Breast epithelium (tissue), 4 donors: ENCODE data around the gene STIP1. TPM values are rescaled to one million over a fixed set of nuclear protein-coding genes. Genes with fewer than 3 reads are reported as not detected.
"Not testable (repeated sequence)": the region's sequence is repeated elsewhere in the genome, so short reads cannot be mapped to it uniquely, and the experiment has no call there.

Source experiments
- DNase-seq, 2 donors: peaks; one replicate each; pipeline ENCODE4 v3.0.0-alpha.2; 2019; ENCODE audit warnings: low spot score in 2 of 2
- H3K27ac ChIP-seq, 2 donors: fragments of 200-600 bp; sonication (generic) in 1 of 2; one replicate each; pipeline ENCODE4 v1.5.1; 2016 to 2019; ENCODE audit warnings: mild to moderate bottlenecking in 1 of 2
- H3K27me3 ChIP-seq, 2 donors: fragments of 200-600 bp; sonication (generic) in 1 of 2; one replicate each; pipeline versions ENCODE4 v1.5.1 to v1.6.0; 2017 to 2019; ENCODE audit warnings: control low read depth in 1 of 2, mild to moderate bottlenecking in 1 of 2
- H3K36me3 ChIP-seq: fragments of 200-600 bp; one replicate; pipeline ENCODE4 v1.5.1; 2019
- H3K4me1 ChIP-seq, 2 donors: fragments of 200-600 bp; sonication (generic); one replicate each; pipeline ENCODE4 v1.5.1; 2016 to 2019; ENCODE audit warnings: control low read depth in 1 of 2
- H3K4me3 ChIP-seq, 3 donors: fragments of 200-600 bp; sonication (generic); 1 replicate in 2 of 3; 2 replicates in 1 of 3; pipeline ENCODE4 v1.5.1; 2016 to 2019; ENCODE audit warnings: mild to moderate bottlenecking in 3 of 3, moderate library complexity in 2 of 3
- H3K9me3 ChIP-seq, 2 donors: fragments of 200-600 bp; sonication (generic) in 1 of 2; one replicate each; pipeline ENCODE4 v1.5.1; 2016 to 2019; ENCODE audit warnings: control low read depth in 1 of 2
- CTCF ChIP-seq, 3 donors: fragments of 450-650 bp; IDR thresholded peaks; one replicate each; pipeline ENCODE4 v1.5.1; 2016 to 2017; ENCODE audit warnings: antibody characterized with exemption in 3 of 3, mild to moderate bottlenecking in 3 of 3, moderate library complexity in 3 of 3
- POLR2A ChIP-seq: fragments of 450-650 bp; IDR thresholded peaks from one replicate; pipeline ENCODE4 v1.6.1; 2016; ENCODE audit warnings: antibody characterized with exemption, mild to moderate bottlenecking, moderate library complexity
- POLR2AphosphoS5 ChIP-seq, 3 donors: sonication (generic); formaldehyde crosslinking; IDR thresholded peaks; one replicate each; pipeline ENCODE4 v1.6.1; 2017; ENCODE audit warnings: antibody characterized with exemption in 3 of 3
- intact Hi-C: fragments of 100-400 bp; cut with DNase I; formaldehyde crosslinking; loops from one replicate; pipeline ENCODE4 v1.15.1; 2023; ENCODE audit warnings: low total_unique reads
- total RNA-seq, 3 donors: library from RNA; depleted of rRNA; stranded (reverse); fragments of >200 nt; gene quantifications; one replicate each; pipeline ENCODE4 v1.1.0, GENCODE V29; 2016

Gene STIP1
- total RNA-seq, 3 donors from 2014 or later: 88.5 to 114 (median 106) TPM

GRCh38 chr11:64245797-64246620 lies 60.0 kb downstream of the STIP1 start:
- Histone ChIP-seq H3K4me1 (peaks cover 6 to 12% of the 10 kb centered on the region in 2 donors), H3K27me3 (no peaks in the 10 kb centered on the region), H3K36me3 (no peaks in the 10 kb centered on the region), H3K27ac (peak overlapping the region; percentile 73 to 84), H3K9me3 (no peaks in the 10 kb centered on the region), H3K4me3 (peak overlapping the region; percentile 71 to 91 (median 76))
- intact Hi-C loops: no loop called here
- TF ChIP-seq CTCF (IDR thresholded peaks at IDR 0.05): no peak
- TF ChIP-seq POLR2A: no peak
- peak in 1 of 3 donors; percentile 10 for TF ChIP-seq POLR2AphosphoS5 (IDR thresholded peaks at IDR 0.05)
- DNase-seq: peak; percentile 69 to 70

- H3K9me3 ChIP-seq, intact Hi-C loops, H3K27me3 ChIP-seq, DNase-seq, H3K36me3 ChIP-seq: not testable (repeated sequence)
- Histone ChIP-seq H3K27ac (peak overlapping the region; percentile 73 to 84), H3K4me1 (peaks cover 6 to 12% of the 10 kb centered on the region in 2 donors), H3K4me3 (peak overlapping the region; percentile 71 to 91 (median 76))
Observed at GRCh38 chr11:64246621-64246870, 60.6 kb downstream of the STIP1 start.

- peak; percentile 73 to 85 for DNase-seq
- H3K27ac ChIP-seq: peak within 1 kb of the TSS; percentile 73 to 84
- no peaks in the 10 kb centered on the region for H3K9me3 ChIP-seq
- peak within 1 kb of the TSS; percentile 71 to 91 (median 76) for H3K4me3 ChIP-seq
- TF ChIP-seq CTCF (IDR thresholded peaks at IDR 0.05) (peak in 1 of 3 donors; percentile 21), POLR2AphosphoS5 (IDR thresholded peaks at IDR 0.05) (no peak)
- peaks cover 10 to 16% of the 10 kb centered on the region in 2 donors for H3K4me1 ChIP-seq
- no peaks in the 10 kb centered on the region for H3K36me3 ChIP-seq
- intact Hi-C loops: no loop called here
- no peaks in the 10 kb centered on the region for H3K27me3 ChIP-seq
Observed at GRCh38 chr11:64246871-64247728, 61.1 kb downstream of the STIP1 start, which contains the start of gene PPP1R14B. Gene PPP1R14B, minus strand, starts transcription at chr11:64246943. Its CDS starts 270 bp downstream, at chr11:64246673.

GRCh38 chr11:64247729-64248531 lies 62.0 kb downstream of the STIP1 start:
- Histone ChIP-seq H3K4me1 (peaks cover 14 to 21% of the 10 kb centered on the region in 2 donors), H3K36me3 (no peaks in the 10 kb centered on the region), H3K27ac (peak overlapping the region; percentile 73 to 74), H3K9me3 (no peaks in the 10 kb centered on the region), H3K27me3 (no peaks in the 10 kb centered on the region), H3K4me3 (peak overlapping the region; percentile 71 to 91 (median 76))
- TF ChIP-seq CTCF (IDR thresholded peaks at IDR 0.05): no peak
- TF ChIP-seq POLR2AphosphoS5 (IDR thresholded peaks at IDR 0.05): no peak
- no peak for TF ChIP-seq POLR2A
- intact Hi-C loops: no loop called here
- DNase-seq: no peak

GRCh38 chr11:64248578-64248977 lies 62.6 kb downstream of the STIP1 start:
- Histone ChIP-seq H3K4me3 (no peak overlapping the region), H3K27ac (no peak overlapping the region), H3K4me1 (peaks cover 14 to 21% of the 10 kb centered on the region in 2 donors), H3K9me3 (no peaks in the 10 kb centered on the region), H3K36me3 (no peaks in the 10 kb centered on the region), H3K27me3 (no peaks in the 10 kb centered on the region)
- no peak for DNase-seq
- no peak for TF ChIP-seq CTCF (IDR thresholded peaks at IDR 0.05)
- no peak for TF ChIP-seq POLR2AphosphoS5 (IDR thresholded peaks at IDR 0.05)
- no peak for TF ChIP-seq POLR2A
- intact Hi-C loops: no loop called here
